GM12892 (cell line): ENCODE measurements around the gene TNFRSF6B. TPM values are rescaled to one million over a fixed set of nuclear protein-coding genes. Genes with fewer than 3 reads are reported as not detected.
"Not testable (repeated sequence)": the region's sequence is repeated elsewhere in the genome, so short reads cannot be mapped to it uniquely, and the experiment has no call there.

Experiments used
- DNase-seq: peaks from one replicate; pipeline ENCODE4 v3.0.0; 2011; ENCODE audit not compliant: insufficient read length
- FAIRE-seq: peaks from 2 replicates; lab custom pipeline; 2011; peaks lifted over from hg19 to GRCh38; lab: Jason Lieb, UNC
- POLR2A ChIP-seq: IDR thresholded peaks from 2 replicates; pipeline ENCODE4 v1.6.1; 2011; ENCODE audit warnings: low read depth, low read length, control low read depth
- POLR2AphosphoS5 ChIP-seq: IDR thresholded peaks from 2 replicates; pipeline ENCODE4 v1.6.1; 2011; ENCODE audit warnings: low read depth, low read length, control low read depth
- TAF1 ChIP-seq: IDR thresholded peaks from 2 replicates; pipeline ENCODE4 v1.6.1; 2011; ENCODE audit warnings: low read depth, mild to moderate bottlenecking, control low read depth, low read length, borderline replicate concordance
- polyA plus RNA-seq: library from polyadenylated mRNA; unstranded; fragments of >200 nt; gene quantifications from one replicate; pipeline ENCODE4 v1.2.1, GENCODE V29; 2012; ENCODE audit warnings: missing spikeins, inconsistent platforms; ENCODE audit not compliant: missing spikeins

The TNFRSF6B gene, protein sequence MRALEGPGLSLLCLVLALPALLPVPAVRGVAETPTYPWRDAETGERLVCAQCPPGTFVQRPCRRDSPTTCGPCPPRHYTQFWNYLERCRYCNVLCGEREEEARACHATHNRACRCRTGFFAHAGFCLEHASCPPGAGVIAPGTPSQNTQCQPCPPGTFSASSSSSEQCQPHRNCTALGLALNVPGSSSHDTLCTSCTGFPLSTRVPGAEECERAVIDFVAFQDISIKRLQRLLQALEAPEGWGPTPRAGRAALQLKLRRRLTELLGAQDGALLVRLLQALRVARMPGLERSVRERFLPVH
- not detected for polyA plus RNA-seq

DNA sequence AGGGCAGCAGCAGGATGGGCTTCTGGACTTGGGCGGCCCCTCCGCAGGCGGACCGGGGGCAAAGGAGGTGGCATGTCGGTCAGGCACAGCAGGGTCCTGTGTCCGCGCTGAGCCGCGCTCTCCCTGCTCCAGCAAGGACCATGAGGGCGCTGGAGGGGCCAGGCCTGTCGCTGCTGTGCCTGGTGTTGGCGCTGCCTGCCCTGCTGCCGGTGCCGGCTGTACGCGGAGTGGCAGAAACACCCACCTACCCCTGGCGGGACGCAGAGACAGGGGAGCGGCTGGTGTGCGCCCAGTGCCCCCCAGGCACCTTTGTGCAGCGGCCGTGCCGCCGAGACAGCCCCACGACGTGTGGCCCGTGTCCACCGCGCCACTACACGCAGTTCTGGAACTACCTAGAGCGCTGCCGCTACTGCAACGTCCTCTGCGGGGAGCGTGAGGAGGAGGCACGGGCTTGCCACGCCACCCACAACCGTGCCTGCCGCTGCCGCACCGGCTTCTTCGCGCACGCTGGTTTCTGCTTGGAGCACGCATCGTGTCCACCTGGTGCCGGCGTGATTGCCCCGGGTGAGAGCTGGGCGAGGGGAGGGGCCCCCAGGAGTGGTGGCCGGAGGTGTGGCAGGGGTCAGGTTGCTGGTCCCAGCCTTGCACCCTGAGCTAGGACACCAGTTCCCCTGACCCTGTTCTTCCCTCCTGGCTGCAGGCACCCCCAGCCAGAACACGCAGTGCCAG lies at the start of gene TNFRSF6B:
Gene TNFRSF6B (plus strand): TSS at position 25 of the 729 bp plus-strand sequence. CDS start 116 bp downstream, at position 141.
- DNase-seq (peak; percentile 41), FAIRE-seq (no peak)
- TF ChIP-seq POLR2A (peak; percentile 38; the same call in 1 of the 2 replicates), POLR2AphosphoS5 (peak; percentile 57; the same call in 1 of the 2 replicates), TAF1 (no peak)

- DNase-seq (no peak), FAIRE-seq (no peak)
- no peak for TF ChIP-seq POLR2AphosphoS5
- TF ChIP-seq TAF1, result no peak
- TF ChIP-seq POLR2A, result no peak
Measured at GRCh38 chr20:63648190-63648589, 48.3 kb upstream of the TNFRSF6B start.

DNA sequence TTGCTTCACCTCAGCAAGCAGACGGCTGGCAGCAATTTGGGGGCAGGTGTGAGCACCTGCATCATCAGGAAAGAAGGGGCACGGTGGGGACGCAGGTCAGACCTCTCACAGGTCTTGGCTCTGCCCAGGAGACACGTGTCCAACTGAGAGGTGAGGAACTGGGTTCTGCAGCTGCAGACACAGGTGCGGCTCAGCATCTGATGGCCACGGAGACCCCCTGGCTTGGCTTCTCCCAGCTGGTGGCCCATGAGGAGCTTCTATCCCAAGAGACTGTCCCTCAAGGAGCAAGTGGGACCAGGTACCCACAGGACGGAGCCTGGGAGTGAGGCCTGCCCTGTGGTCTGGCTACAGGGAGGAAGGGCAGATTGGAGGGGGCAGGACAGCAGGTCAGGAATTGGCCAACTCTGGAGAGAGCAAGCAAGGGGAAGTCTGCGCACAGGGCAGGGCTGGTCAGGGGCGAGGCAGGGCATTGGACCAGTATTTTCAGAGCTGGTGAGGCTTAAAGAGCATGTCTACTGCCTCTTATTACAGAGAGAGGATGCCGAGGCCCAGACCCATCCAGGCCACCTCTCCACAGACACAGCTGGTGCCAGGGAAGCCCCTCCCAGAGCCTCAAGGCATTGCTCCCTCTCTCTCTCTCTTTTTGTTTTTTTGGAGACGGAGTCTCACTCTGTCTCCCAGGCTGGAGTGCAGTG lies 47.4 kb upstream of the TNFRSF6B start:
- no peak for DNase-seq
- no peak for TF ChIP-seq POLR2AphosphoS5
- no peak for TF ChIP-seq TAF1
- TF ChIP-seq POLR2A, result no peak
- no peak for FAIRE-seq

DNA sequence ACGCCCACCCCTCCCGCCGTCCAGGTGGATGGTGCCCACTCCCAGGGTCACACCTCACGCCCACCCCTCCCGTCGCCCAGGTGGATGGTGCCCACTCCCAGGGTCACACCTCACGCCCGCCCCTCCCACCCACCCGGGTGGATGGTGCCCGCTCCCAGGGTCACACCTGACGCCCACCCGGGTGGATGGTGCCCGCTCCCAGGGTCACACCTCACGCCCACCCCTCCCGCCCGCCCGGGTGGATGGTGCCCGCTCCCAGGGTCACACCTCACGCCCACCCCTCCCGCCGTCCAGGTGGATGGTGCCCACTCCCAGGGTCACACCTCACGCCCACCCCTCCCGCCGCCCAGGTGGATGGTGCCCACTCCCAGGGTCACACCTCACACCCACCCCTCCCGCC lies 46.0 kb upstream of the TNFRSF6B start:
- FAIRE-seq, DNase-seq: not testable (repeated sequence)

DNA sequence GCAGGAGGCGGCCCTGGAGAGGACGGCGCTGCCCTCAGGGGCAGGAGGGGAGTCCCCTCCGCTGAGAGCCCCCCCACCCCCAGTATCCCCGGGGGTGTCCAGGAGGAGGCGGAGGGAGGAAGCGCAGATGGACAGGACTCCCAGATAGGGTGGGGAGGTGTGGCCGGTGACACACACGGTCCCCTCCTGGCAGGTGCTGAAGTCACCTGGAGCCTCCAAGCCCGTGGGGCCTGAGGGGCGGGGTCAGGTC lies 44.6 kb upstream of the TNFRSF6B start:
- DNase-seq, result no peak
- FAIRE-seq, result no peak
- TF ChIP-seq POLR2A, result no peak
- no peak for TF ChIP-seq POLR2AphosphoS5
- TF ChIP-seq TAF1, result no peak

- DNase-seq (no peak), FAIRE-seq (no peak)
- no peak for TF ChIP-seq TAF1
- no peak for TF ChIP-seq POLR2AphosphoS5
- TF ChIP-seq POLR2A, result no peak
Measured at GRCh38 chr20:63652192-63652980, 44.1 kb upstream of the TNFRSF6B start.

DNA sequence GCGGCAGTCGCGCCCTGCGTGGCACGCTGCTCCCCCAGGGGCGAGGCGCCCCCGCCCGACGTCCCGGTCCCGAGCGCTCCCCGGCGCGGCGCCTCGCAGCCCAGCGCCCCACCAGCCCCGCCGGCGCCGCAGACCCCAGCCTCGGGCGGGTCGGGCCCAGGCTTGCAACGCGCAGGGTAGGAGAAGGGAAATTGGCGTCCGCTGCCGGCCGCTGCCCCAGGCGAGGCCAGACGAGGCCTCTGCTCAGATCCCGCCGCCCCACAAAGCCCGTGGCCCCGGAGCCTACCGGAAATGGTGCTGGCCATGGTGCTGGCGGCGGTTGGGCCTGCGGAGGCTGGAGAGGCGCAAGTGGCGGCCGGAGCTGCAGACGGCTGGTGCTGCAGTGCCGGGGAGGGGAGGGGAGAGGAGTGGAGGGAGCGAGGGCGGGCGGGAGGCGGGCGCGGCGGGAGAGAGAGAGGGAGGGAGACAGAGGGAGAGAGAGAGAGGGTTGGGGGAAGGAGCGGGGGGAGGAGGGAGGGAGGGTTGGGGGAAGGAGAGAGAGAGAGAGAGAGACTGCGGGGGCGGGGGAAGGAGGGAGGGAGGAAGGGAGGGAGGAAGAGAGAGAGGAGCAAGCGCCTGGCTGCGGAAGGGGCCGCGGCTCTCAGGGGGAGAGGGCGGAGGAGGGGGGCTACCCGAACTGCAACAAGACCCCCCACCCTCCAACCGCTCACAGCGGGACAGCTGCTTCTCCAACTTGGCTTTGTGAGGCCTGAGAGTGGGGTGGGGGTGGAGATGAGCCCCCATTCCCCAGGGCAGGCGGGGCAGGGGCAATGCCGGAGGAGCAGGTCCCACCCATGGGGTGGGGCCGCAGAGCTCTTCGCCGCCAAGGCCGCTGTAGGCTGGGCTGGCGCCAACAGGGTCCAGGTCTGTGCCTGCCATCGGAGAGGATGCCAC lies 43.1 kb upstream of the TNFRSF6B start, which contains the start of gene STMN3:
Gene STMN3 (minus strand): TSS at position 384 of the 933 bp plus-strand sequence. CDS start 79 bp downstream, at position 305.
- no peak for FAIRE-seq
- no peak for TF ChIP-seq TAF1
- no peak for TF ChIP-seq POLR2A
- TF ChIP-seq POLR2AphosphoS5, result no peak
- peak; percentile 72 for DNase-seq

- TF ChIP-seq POLR2A (no peak), TAF1 (no peak), POLR2AphosphoS5 (no peak)
- DNase-seq (no peak), FAIRE-seq (no peak)
Measured at GRCh38 chr20:63653974-63654668, 42.3 kb upstream of the TNFRSF6B start.

DNA sequence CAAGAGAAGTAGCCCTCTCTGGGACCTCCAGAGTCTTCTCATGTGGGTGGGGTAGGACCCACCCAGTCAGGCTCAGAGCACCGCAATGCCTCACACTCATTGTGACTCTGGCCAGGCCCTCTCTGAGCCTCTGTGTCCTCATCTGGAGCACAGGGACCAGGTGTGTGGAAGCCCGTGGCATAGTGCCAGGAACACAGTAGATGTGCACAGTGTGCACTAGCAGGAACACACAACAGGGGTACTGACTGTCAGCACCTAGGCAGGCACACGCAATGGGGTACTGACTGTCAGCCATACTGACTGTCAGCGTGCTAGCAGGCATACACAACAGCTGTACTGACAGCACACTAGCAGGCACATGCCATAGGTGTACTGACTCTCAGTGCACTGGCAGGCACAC lies 41.2 kb upstream of the TNFRSF6B start:
- TF ChIP-seq TAF1 (no peak), POLR2A (no peak), POLR2AphosphoS5 (no peak)
- FAIRE-seq, result no peak
- DNase-seq, result no peak

- TF ChIP-seq POLR2AphosphoS5 (no peak), TAF1 (no peak), POLR2A (no peak)
- FAIRE-seq (no peak), DNase-seq (no peak)
Measured at GRCh38 chr20:63656451-63656850, 40.0 kb upstream of the TNFRSF6B start.
